ENCODE data around the gene ELAVL1.

Gene ELAVL1

GRCh38 chr19:7976461-7976860, 29.0 kb downstream of the ELAVL1 start:
- DNase-seq (ENCODE audit: insufficient read length, low spot score) = no peak
- no peak for TF ChIP-seq CTCF (IDR thresholded peaks at IDR 0.05; ENCODE audit: insufficient read depth, missing control alignments)
- FAIRE-seq = no peak

GRCh38 chr19:7975037-7975436, 30.4 kb downstream of the ELAVL1 start:
- FAIRE-seq (no peak), DNase-seq (ENCODE audit: insufficient read length, low spot score) (no peak)
- TF ChIP-seq CTCF (IDR thresholded peaks at IDR 0.05; ENCODE audit: insufficient read depth, missing control alignments) = no peak

GRCh38 chr19:7973883-7974282, 31.6 kb downstream of the ELAVL1 start:
- FAIRE-seq = no peak
- DNase-seq (ENCODE audit: insufficient read length, low spot score) = no peak
- no peak for TF ChIP-seq CTCF (IDR thresholded peaks at IDR 0.05; ENCODE audit: insufficient read depth, missing control alignments)

GRCh38 chr19:7971553-7972520, 33.6 kb downstream of the ELAVL1 start:
- no peak for FAIRE-seq
- DNase-seq (ENCODE audit: insufficient read length, low spot score) = no peak
- TF ChIP-seq CTCF (IDR thresholded peaks at IDR 0.05; ENCODE audit: insufficient read depth, missing control alignments) = no peak

- FAIRE-seq (no peak), DNase-seq (ENCODE audit: insufficient read length, low spot score) (no peak)
- peak; percentile 62 for TF ChIP-seq CTCF (IDR thresholded peaks at IDR 0.05; ENCODE audit: insufficient read depth, missing control alignments)
Observed at GRCh38 chr19:7970716-7971448, 34.6 kb downstream of the ELAVL1 start.

GRCh38 chr19:7969555-7969939, 35.9 kb downstream of the ELAVL1 start:
- no peak for DNase-seq (ENCODE audit: insufficient read length, low spot score)
- no peak for FAIRE-seq
- TF ChIP-seq CTCF (IDR thresholded peaks at IDR 0.05; ENCODE audit: insufficient read depth, missing control alignments) = no peak
